Thoracic aorta (tissue), 2 donors: ENCODE results near the gene NLK. TPM values are rescaled to one million over a fixed set of nuclear protein-coding genes. Genes with fewer than 3 reads are reported as not detected.

Source experiments
- ATAC-seq: fragments of 150-250 bp; one replicate; pipeline ENCODE4 v1.8.0; 2017; ENCODE audit warnings: low read depth; ENCODE audit not compliant: insufficient number of reproducible peaks, low FRiP score
- DNase-seq: peaks from one replicate; pipeline ENCODE4 v3.0.0-alpha.2; 2020; ENCODE audit warnings: low spot score
- H3K27ac ChIP-seq, 2 donors: fragments of 200-600 bp; sonication (generic); 1 replicate in 1 of 2; 2 replicates in 1 of 2; pipeline ENCODE4 v1.5.1; 2016; ENCODE audit warnings: mild to moderate bottlenecking in 2 of 2, moderate library complexity in 2 of 2
- H3K27me3 ChIP-seq: fragments of 200-600 bp; sonication (generic); replicated peaks from 2 replicates; pipeline ENCODE4 v1.6.0; 2016; ENCODE audit warnings: mild to moderate bottlenecking; ENCODE audit not compliant: insufficient read depth
- H3K36me3 ChIP-seq: fragments of 200-600 bp; sonication (generic); one replicate; pipeline ENCODE4 v1.5.1; 2016
- H3K4me1 ChIP-seq, 2 donors: fragments of 200-600 bp; sonication (generic); 1 replicate in 1 of 2; 2 replicates in 1 of 2; pipeline versions ENCODE4 v1.5.1 to v1.6.0; 2016; ENCODE audit warnings: low read depth in 2 of 2, mild to moderate bottlenecking in 1 of 2; ENCODE audit not compliant: control insufficient read depth in 1 of 2
- H3K4me3 ChIP-seq: fragments of 200-600 bp; sonication (generic); 2 replicates; pipeline ENCODE4 v1.5.1; 2016; ENCODE audit warnings: mild to moderate bottlenecking
- H3K9me3 ChIP-seq: fragments of 200-600 bp; sonication (generic); 2 replicates; pipeline ENCODE4 v1.5.1; 2016
- CTCF ChIP-seq: fragments of 200-600 bp; sonication (generic); IDR thresholded peaks from one replicate; pipeline ENCODE4 v1.5.1; 2019; ENCODE audit warnings: antibody characterized with exemption
- total RNA-seq, 2 donors: library from RNA; depleted of rRNA; stranded (reverse); fragments of >200 nt; gene quantifications; one replicate each; pipeline versions ENCODE4 v1.1.0 to v1.2.3, GENCODE V29; 2016

Gene NLK
- total RNA-seq, 2 donors from 2014 or later: 10.3 to 23.0 TPM

DNA sequence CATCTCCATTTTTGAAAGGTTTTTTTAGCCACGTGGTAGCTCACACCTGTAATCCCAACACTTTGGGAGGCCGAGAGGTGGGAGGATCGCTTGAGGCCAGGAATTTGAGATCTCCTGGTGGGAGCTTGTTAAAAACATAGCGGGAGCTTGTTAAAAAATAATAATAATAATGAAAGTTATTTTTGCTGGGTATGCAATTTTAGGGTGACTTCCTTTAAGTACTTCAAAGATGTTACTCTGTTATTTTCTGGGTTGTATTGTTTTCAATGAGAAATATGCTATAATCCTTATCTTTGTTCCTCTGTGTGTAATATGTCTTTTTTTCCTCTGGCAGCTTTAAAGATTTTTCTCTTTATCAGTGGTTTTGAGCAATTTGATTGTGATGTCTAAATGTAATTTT lies 48.1 kb downstream of the NLK start:
- Histone ChIP-seq H3K4me3 (no peak overlapping the region), H3K27me3 (no peaks in the 10 kb centered on the region), H3K9me3 (no peaks in the 10 kb centered on the region), H3K4me1 (peaks cover 0 to 2% of the 10 kb centered on the region in 2 donors), H3K36me3 (no peaks in the 10 kb centered on the region), H3K27ac (no peak overlapping the region)
- TF ChIP-seq CTCF: no peak
- ATAC-seq (no peak), DNase-seq (no peak)

GRCh38 chr17:28092088-28092487 lies 49.6 kb downstream of the NLK start:
- Histone ChIP-seq H3K36me3 (no peaks in the 10 kb centered on the region), H3K9me3 (no peaks in the 10 kb centered on the region), H3K27ac (no peak overlapping the region), H3K27me3 (no peaks in the 10 kb centered on the region), H3K4me1 (peaks cover 0 to 2% of the 10 kb centered on the region in 2 donors), H3K4me3 (no peak overlapping the region)
- ATAC-seq (no peak), DNase-seq (no peak)
- no peak for TF ChIP-seq CTCF

- no peaks in the 10 kb centered on the region for H3K27me3 ChIP-seq
- no peak for ATAC-seq
- DNase-seq: no peak
- H3K4me3 ChIP-seq: no peak overlapping the region
- H3K9me3 ChIP-seq: no peaks in the 10 kb centered on the region
- no peak overlapping the region for H3K27ac ChIP-seq
- TF ChIP-seq CTCF: no peak
- no peaks in the 10 kb centered on the region for H3K36me3 ChIP-seq
- peaks cover 0 to 5% of the 10 kb centered on the region in 2 donors for H3K4me1 ChIP-seq
These were observed 51.7 kb downstream of the NLK start for GRCh38 chr17:28093999-28094716.

DNA sequence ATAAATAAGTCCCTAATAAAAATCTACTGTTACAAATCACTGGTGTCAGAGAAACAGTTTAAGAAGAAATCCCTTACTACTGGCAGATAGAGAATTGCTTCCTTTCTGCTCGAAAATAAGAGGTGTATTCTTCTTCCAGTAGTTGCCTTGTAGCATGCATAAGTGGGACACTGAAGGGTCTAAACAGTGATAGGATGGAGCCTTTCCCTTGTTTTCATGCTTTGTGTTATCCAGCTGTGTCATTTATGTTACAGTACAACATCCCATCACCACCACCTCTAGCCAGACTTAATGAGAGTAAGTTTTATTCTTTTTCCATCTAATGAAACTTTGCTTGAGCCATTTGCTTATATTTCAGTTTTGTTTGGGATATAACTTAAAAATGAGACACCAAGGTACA lies 54.3 kb downstream of the NLK start:
- no peak for TF ChIP-seq CTCF
- Histone ChIP-seq H3K27ac (no peak overlapping the region), H3K27me3 (no peaks in the 10 kb centered on the region), H3K36me3 (no peaks in the 10 kb centered on the region), H3K4me3 (no peak overlapping the region), H3K4me1 (peaks cover 0 to 3% of the 10 kb centered on the region in 2 donors), H3K9me3 (no peaks in the 10 kb centered on the region)
- no peak for ATAC-seq
- DNase-seq: no peak

DNA sequence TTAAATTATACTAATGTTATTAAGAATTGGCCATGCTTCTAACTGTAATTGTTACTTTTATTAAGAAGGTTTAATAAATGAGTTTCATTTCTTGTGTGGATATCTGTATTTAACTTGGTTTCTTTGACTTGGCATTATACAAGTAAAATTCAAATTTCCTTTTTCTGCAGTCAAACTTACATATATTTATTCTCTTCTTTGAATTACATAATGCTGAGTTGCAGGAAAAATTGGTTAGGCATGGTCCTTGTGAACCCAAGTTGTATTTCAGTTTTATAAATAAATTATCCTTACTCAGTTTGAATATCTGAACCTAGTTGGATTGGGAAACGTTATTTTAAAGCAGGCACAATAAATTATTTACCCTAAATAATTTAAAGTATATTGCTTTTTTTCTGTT lies 54.8 kb downstream of the NLK start:
- Histone ChIP-seq H3K4me1 (peaks cover 0 to 3% of the 10 kb centered on the region in 2 donors), H3K27me3 (no peaks in the 10 kb centered on the region), H3K9me3 (no peaks in the 10 kb centered on the region), H3K36me3 (no peaks in the 10 kb centered on the region), H3K4me3 (no peak overlapping the region), H3K27ac (no peak overlapping the region)
- ATAC-seq (no peak), DNase-seq (no peak)
- TF ChIP-seq CTCF: no peak
